RWPE1 (cell line): ENCODE data around the gene OCIAD1.

Experiments used
- CTCF ChIA-PET: fragments of 350-600 bp; sonication (Branson Sonifier 250); formaldehyde crosslinking; extraction: SDS; loops from one replicate; lab custom pipeline; 2021; lab: Yijun Ruan, JAX
- POLR2A ChIA-PET: fragments of 400-600 bp; formaldehyde crosslinking; extraction: SDS; loops from one replicate; lab custom pipeline; 2020; ENCODE audit warnings: antibody characterized with exemption; ENCODE audit not compliant: low non-redundant PET; lab: Yijun Ruan, JAX
- DNase-seq: peaks from one replicate; pipeline ENCODE4 v3.0.0; 2012; ENCODE audit warnings: low spot score
- H3K27ac ChIP-seq: fragments of 450-650 bp; 2 replicates; pipeline ENCODE4 v1.5.1; 2017
- TF ChIP-seq, protein P1 (sequence below): fragments of 450-650 bp; conservative IDR thresholded peaks from 2 replicates; pipeline ENCODE4 v1.5.1; 2017; ENCODE audit warnings: low read depth, mild to moderate bottlenecking

Gene OCIAD1

GRCh38 chr4:48791313-48791712, 39.6 kb upstream of the OCIAD1 start:
- ChIA-PET POLR2A (no interaction called here), CTCF (interaction anchor here (0.6 kb wide), 1 partner anchor 51 kb away, joined by 3 read pairs; no protein-coding TSS in a partner anchor)
- DNase-seq = no peak

GRCh38 chr4:48792348-48793006, 38.4 kb upstream of the OCIAD1 start:
- no peak overlapping the region for H3K27ac ChIP-seq
- no peak for DNase-seq
- POLR2A ChIA-PET = no interaction called here
- TF ChIP-seq, protein P1, sequence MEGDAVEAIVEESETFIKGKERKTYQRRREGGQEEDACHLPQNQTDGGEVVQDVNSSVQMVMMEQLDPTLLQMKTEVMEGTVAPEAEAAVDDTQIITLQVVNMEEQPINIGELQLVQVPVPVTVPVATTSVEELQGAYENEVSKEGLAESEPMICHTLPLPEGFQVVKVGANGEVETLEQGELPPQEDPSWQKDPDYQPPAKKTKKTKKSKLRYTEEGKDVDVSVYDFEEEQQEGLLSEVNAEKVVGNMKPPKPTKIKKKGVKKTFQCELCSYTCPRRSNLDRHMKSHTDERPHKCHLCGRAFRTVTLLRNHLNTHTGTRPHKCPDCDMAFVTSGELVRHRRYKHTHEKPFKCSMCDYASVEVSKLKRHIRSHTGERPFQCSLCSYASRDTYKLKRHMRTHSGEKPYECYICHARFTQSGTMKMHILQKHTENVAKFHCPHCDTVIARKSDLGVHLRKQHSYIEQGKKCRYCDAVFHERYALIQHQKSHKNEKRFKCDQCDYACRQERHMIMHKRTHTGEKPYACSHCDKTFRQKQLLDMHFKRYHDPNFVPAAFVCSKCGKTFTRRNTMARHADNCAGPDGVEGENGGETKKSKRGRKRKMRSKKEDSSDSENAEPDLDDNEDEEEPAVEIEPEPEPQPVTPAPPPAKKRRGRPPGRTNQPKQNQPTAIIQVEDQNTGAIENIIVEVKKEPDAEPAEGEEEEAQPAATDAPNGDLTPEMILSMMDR = no peak
- CTCF ChIA-PET = no interaction called here

More at GRCh38 chr4:48791313-48791712, 39.6 kb upstream of the OCIAD1 start:
- H3K27ac ChIP-seq = no peak overlapping the region
- TF ChIP-seq, protein P1 = no peak

DNA sequence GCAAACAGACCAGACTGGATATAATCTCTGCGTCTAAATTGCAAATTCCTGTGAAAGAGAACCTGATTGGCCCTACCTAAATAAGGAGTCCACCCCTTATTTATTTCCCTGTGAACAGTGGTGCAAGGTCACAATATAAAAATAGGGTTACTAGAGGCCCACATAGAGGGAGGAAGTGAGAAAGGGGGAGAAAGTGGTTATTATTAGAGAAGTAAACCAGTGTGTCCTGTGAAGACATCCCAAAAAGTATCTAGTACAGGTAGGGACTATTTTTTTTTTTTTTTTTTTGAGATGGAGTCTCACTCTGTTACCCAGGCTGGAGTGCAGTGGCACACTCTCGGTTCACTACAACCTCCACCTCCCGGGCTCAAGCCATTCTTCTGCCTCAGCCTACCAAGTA, 35.8 kb upstream of the OCIAD1 start:
- CTCF ChIA-PET = no interaction called here

DNA sequence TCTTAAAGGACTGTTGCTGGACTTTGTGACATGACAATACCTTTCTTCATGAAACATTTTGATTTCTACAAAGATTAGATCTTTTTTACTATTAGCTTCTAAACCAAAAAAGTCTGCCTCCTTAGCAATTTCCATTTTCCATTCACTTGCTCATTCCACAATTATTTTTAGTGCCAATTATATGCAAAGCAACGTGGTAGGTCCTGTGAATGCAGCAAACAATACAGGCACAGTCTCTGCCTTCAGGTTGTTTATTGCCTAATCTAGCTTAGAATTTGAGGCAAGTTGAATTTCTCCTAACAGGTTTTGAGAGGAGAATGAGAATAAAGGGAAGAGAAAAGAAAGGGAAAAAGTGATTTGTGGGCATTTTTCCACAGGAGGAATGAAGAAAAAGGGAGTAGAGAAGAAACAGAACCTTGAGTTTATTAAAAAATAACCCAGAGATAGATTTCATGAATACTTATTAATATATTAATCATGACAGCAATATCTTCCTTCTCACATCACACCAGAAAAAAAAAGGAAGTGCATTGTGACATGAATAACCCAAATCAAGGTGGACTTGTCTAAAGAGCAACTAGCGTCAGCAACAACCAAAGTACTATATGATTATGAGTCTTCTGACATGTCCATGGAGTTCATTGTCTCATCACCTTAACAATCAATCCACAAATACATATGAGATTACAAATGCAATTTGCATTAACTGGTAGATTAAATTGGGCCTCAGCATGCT, 34.5 kb upstream of the OCIAD1 start:
- POLR2A ChIA-PET = no interaction called here
- TF ChIP-seq, protein P1 = no peak
- DNase-seq = no peak
- no peak overlapping the region for H3K27ac ChIP-seq
- CTCF ChIA-PET = interaction anchor here (0.7 kb wide), 1 partner anchor 154 kb away, joined by 3 read pairs; no protein-coding TSS in a partner anchor

More for the DNA sequence above, 35.8 kb upstream of the OCIAD1 start:
- POLR2A ChIA-PET = no interaction called here
- no peak overlapping the region for H3K27ac ChIP-seq
- TF ChIP-seq, protein P1 = no peak
- DNase-seq = no peak

DNA sequence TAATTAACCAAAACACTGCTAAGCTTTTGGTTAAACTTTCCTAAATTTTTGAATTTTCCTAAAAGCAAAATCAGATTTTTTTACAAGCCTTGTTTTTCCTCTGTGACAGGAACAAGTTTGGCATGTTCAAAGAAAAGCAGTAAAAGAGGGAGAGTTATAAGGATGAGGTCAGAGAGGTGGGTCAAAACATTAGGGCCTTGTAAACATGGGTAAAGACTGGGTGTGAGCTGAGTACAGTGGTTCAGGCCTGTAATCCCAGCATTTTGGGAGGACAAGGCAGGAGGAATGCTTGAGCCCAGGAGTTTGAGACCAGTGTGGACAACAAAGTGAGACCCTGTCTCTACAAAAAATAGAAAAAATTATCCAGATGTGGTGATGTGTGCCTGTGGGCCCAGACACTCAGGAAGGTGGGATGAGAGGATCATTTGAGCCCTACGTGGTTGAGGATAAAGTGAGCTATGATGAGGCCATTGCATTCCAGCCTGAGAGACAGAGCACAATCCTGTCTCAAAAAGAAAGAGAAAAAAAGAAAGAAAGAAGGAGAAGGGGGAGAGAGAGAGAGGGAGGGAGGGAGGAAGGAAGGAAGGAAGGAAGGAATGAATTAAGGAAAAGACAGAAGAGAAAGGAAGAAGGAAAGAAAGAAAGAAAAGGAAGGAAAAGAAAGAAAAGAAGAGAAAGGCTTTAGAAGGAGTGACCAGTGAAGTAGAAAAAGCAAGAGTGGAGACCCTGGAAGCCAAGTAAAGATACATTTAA, 33.8 kb upstream of the OCIAD1 start:
- CTCF ChIA-PET = interaction anchor here (0.8 kb wide), 1 partner anchor 88 kb away, joined by 3 read pairs; no protein-coding TSS in a partner anchor

More for the DNA sequence above, 33.8 kb upstream of the OCIAD1 start:
- H3K27ac ChIP-seq = no peak overlapping the region
- no peak for DNase-seq
- TF ChIP-seq, protein P1 = no peak
- POLR2A ChIA-PET = no interaction called here
